ENCODE data around the gene ARHGAP33. TPM values are rescaled to one million over a fixed set of nuclear protein-coding genes. Genes with fewer than 3 reads are reported as not detected.

ARHGAP33 gene
- total and polyA plus RNA-seq, 2 donors (not counting 3 experiments of a cell fraction or from before 2014, with no cell fraction given), result 11.0 to 18.4 TPM

DNA sequence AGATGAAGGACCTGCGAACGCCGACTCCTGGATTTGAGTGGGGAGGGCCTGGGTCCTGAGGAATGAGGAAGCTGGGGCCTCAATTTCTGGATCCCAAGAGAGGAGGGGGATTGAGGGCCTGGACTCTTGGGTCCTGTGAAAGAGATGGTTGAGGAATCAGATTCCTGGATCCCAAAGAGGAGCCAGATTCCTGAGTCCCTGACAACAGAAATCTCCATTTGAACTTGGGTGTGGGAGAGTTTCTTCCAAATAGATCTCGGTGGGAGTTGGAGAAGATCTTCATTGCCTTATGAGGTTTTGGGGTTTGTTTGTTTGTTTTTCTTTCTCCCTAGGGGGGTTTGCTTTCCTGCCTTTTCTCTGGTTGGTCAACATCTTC is 29.3 kb upstream of the ARHGAP33 start:
- no peak overlapping the region for H2AFZ ChIP-seq (ENCODE audit: low read depth, low read length)
- no peaks in the 10 kb centered on the region for H3K9me3 ChIP-seq (replicated peaks; ENCODE audit: control insufficient read depth, insufficient read depth, low read length)
- peak overlapping the region; percentile 87 for H3K4me2 ChIP-seq (ENCODE audit: insufficient read depth, low read length)
- intact Hi-C loops (cut with micrococcal nuclease), result no loop called here
- H3K27me3 ChIP-seq (ENCODE audit: control insufficient read depth in 2 of 2, insufficient read depth in 2 of 2, low read length in 2 of 2), result no peaks in the 10 kb centered on the region
- peak overlapping the region; percentile 56 to 87 (median 73) for H3K4me3 ChIP-seq (replicated peaks in 1 of 3; ENCODE audit: insufficient read depth in 1 of 3, low read depth in 1 of 3, low read length in 3 of 3)
- peak overlapping the region; percentile 82 for H3K9ac ChIP-seq (replicated peaks; ENCODE audit: extremely low read depth, insufficient read depth, low read length)
- ChIA-PET CTCF (interaction anchor here (1.0 to 1.9 kb wide), 3 partner anchors 10 to 28 kb away, joined by 3 to 7 read pairs (median 3); partner anchors contain the start of genes HSPB6 and KMT2B), POLR2A (interaction anchor here (0.7 to 0.8 kb wide), 2 partner anchors 17 to 185 kb away, joined by 4 to 7 read pairs; no protein-coding TSS in a partner anchor)
- no TSS peak for BruUV-seq (replicated peaks)
- peak overlapping the region; percentile 88 for H3K27ac ChIP-seq (ENCODE audit: insufficient read depth, low read depth, low read length)
- no peaks in the 10 kb centered on the region for H3K9me1 ChIP-seq (replicated peaks; ENCODE audit: control insufficient read depth, extremely low read depth, insufficient read depth, low read length)
- peaks cover 20% of the 10 kb centered on the region for H3K4me1 ChIP-seq (ENCODE audit: control insufficient read depth, extremely low read depth, insufficient read depth, low read length)
- dilution Hi-C loops (cut with MboI; ENCODE audit: extremely low pct_ligation_motif_present, low sequenced_read_pairs), result no loop called here
- H3K36me3 ChIP-seq (ENCODE audit: control insufficient read depth in 2 of 2, extremely low read depth in 1 of 2, insufficient read depth in 2 of 2, low read length in 2 of 2), result no peaks in the 10 kb centered on the region
- no peak for FAIRE-seq
- H4K20me1 ChIP-seq (replicated peaks; ENCODE audit: control insufficient read depth, extremely low read depth, insufficient read depth, low read length), result no peaks in the 10 kb centered on the region
- TF ChIP-seq POLR2AphosphoS5 (IDR thresholded peaks at IDR 0.05; ENCODE audit: insufficient read depth, low read depth, low read length), result no peak
- TF ChIP-seq CTCF (IDR thresholded peaks at IDR 0.05; ENCODE audit: extremely low read depth in 1 of 2, insufficient read depth in 1 of 2, low read depth in 1 of 2, low read length in 2 of 2), result no peak
- no peak for TF ChIP-seq POLR2A (IDR thresholded peaks at IDR 0.05; ENCODE audit: low read depth, low read length)
- TF ChIP-seq, protein P1, sequence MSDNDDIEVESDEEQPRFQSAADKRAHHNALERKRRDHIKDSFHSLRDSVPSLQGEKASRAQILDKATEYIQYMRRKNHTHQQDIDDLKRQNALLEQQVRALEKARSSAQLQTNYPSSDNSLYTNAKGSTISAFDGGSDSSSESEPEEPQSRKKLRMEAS (IDR thresholded peaks at IDR 0.05; ENCODE audit: insufficient read depth, insufficient read length), result no peak
- no peak for TF ChIP-seq JUN (IDR thresholded peaks at IDR 0.05; ENCODE audit: borderline replicate concordance, insufficient read depth, insufficient read length, low read depth)
- TF ChIP-seq MYC (IDR thresholded peaks at IDR 0.05; ENCODE audit: low read depth, low read length), result no peak
- no peak for TF ChIP-seq EZH2 (IDR thresholded peaks at IDR 0.05; ENCODE audit: borderline replicate concordance, low read depth, low read length, severe bottlenecking)
- no peak for TF ChIP-seq GATA2 (IDR thresholded peaks at IDR 0.05; ENCODE audit: insufficient read depth, insufficient read length, low read depth, low read length)
- TF ChIP-seq FOS (IDR thresholded peaks at IDR 0.05; ENCODE audit: borderline replicate concordance, insufficient read depth, low read length), result no peak
- H3K79me2 ChIP-seq (ENCODE audit: control insufficient read depth, insufficient read depth, low read length), result peaks cover 22% of the 10 kb centered on the region
- DNase-seq (ENCODE audit: low read depth, low spot score), result no peak

Data from endothelial cell of umbilical vein (primary cell).